NT2/D1 (cell line): ENCODE measurements around the gene GPRC5C.

Experiments used
- SUZ12 ChIP-seq: IDR thresholded peaks from 2 replicates; pipeline ENCODE4 v1.6.1; 2011; ENCODE audit not compliant: insufficient read length, insufficient read depth; ENCODE audit errors: extremely low read depth
- YY1 ChIP-seq: IDR thresholded peaks from 2 replicates; pipeline ENCODE4 v1.6.1; 2011; ENCODE audit not compliant: insufficient read length, insufficient read depth
- ZNF274 ChIP-seq: IDR thresholded peaks from 2 replicates; pipeline ENCODE4 v1.6.1; 2011; ENCODE audit warnings: mild to moderate bottlenecking, low read depth, low read length

- TF ChIP-seq ZNF274, result no peak
- TF ChIP-seq SUZ12, result no peak
- no peak for TF ChIP-seq YY1
These were observed 58.8 kb downstream of the GPRC5C start for GRCh38 chr17:74490716-74491115.
